ENCODE measurements around the gene CCDC47. TPM values are rescaled to one million over a fixed set of nuclear protein-coding genes. Genes with fewer than 3 reads are reported as not detected.

Gene CCDC47
- total and polyA plus RNA-seq, 2 donors from 2014 or later: 50.9 to 83.1 TPM

DNA sequence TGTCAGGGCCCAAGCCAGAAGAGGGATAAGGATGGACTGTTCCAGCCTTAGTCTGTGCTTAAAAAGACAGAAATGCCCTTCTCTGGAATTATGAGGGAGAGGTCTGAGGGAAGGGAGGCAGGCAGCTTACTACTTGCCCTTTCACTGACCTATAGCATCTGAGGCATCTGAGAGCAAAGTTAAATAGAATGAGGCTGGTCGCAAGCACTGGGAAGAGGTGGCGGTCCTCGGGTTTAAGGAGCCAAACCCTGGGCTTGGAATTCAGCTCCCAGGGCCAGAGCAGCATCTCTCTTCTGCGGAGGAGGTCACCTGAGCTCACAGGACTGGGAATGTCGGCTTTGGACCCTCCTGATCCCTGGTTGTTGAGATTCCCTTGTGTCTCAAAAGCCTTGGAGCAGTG lies 70.4 kb downstream of the CCDC47 start:
- intact Hi-C loops (cut with DNase I): no loop called here
- Histone ChIP-seq H3K27ac (ENCODE audit: low read depth in 2 of 2, low read length in 2 of 2) (no peak overlapping the region), H3K36me3 (ENCODE audit: control insufficient read depth in 2 of 3, insufficient read depth in 3 of 3, low read length in 3 of 3) (peaks cover 0 to 18% (median 10%) of the 10 kb centered on the region in 3 donors), H3K4me3 (ENCODE audit: low read length in 3 of 3) (no peak overlapping the region), H3K9ac (ENCODE audit: low read length in 3 of 3) (no peak overlapping the region), H3K27me3 (ENCODE audit: control insufficient read depth, insufficient read depth, low read length) (no peaks in the 10 kb centered on the region), H3K4me1 (ENCODE audit: control insufficient read depth in 2 of 3, insufficient read depth in 2 of 3, low read depth in 1 of 3, low read length in 3 of 3) (peaks cover 0 to 2% (median 0%) of the 10 kb centered on the region in 3 donors), H3K9me3 (ENCODE audit: control insufficient read depth in 2 of 3, insufficient read depth in 1 of 3, low read length in 3 of 3) (no peaks in the 10 kb centered on the region)
- FAIRE-seq: no peak
- no peak for DNase-seq
- TF ChIP-seq, protein P1, sequence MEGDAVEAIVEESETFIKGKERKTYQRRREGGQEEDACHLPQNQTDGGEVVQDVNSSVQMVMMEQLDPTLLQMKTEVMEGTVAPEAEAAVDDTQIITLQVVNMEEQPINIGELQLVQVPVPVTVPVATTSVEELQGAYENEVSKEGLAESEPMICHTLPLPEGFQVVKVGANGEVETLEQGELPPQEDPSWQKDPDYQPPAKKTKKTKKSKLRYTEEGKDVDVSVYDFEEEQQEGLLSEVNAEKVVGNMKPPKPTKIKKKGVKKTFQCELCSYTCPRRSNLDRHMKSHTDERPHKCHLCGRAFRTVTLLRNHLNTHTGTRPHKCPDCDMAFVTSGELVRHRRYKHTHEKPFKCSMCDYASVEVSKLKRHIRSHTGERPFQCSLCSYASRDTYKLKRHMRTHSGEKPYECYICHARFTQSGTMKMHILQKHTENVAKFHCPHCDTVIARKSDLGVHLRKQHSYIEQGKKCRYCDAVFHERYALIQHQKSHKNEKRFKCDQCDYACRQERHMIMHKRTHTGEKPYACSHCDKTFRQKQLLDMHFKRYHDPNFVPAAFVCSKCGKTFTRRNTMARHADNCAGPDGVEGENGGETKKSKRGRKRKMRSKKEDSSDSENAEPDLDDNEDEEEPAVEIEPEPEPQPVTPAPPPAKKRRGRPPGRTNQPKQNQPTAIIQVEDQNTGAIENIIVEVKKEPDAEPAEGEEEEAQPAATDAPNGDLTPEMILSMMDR (IDR thresholded peaks at IDR 0.05; ENCODE audit: borderline replicate concordance, extremely low read depth, insufficient read depth): no peak

DNA sequence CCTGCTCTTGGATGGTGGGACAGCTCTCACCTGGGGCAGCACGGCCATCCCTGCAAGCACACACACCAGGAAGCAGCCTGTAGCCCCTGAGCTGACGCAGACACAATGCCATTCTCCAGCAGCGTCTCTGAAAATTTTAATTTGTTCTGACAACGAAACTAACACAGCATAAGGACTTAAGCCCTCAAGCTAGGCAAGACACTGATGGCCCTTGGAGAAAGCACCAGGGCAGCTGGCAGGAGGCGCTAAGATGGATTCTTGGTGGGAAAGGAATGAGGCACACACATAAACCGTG lies 70.7 kb downstream of the CCDC47 start:
- intact Hi-C loops (cut with DNase I): no loop called here
- Histone ChIP-seq H3K9me3 (ENCODE audit: control insufficient read depth in 2 of 3, insufficient read depth in 1 of 3, low read length in 3 of 3) (no peaks in the 10 kb centered on the region), H3K9ac (ENCODE audit: low read length in 3 of 3) (no peak overlapping the region), H3K27me3 (ENCODE audit: control insufficient read depth, insufficient read depth, low read length) (no peaks in the 10 kb centered on the region), H3K36me3 (ENCODE audit: control insufficient read depth in 2 of 3, insufficient read depth in 3 of 3, low read length in 3 of 3) (peaks cover 0 to 18% (median 10%) of the 10 kb centered on the region in 3 donors), H3K4me1 (ENCODE audit: control insufficient read depth in 2 of 3, insufficient read depth in 2 of 3, low read depth in 1 of 3, low read length in 3 of 3) (peaks cover 0 to 5% (median 0%) of the 10 kb centered on the region in 3 donors), H3K4me3 (ENCODE audit: low read length in 3 of 3) (no peak overlapping the region), H3K27ac (ENCODE audit: low read depth in 2 of 2, low read length in 2 of 2) (no peak overlapping the region)
- TF ChIP-seq, protein P1 (IDR thresholded peaks at IDR 0.05; ENCODE audit: borderline replicate concordance, extremely low read depth, insufficient read depth): no peak
- no peak for DNase-seq
- no peak for FAIRE-seq

DNA sequence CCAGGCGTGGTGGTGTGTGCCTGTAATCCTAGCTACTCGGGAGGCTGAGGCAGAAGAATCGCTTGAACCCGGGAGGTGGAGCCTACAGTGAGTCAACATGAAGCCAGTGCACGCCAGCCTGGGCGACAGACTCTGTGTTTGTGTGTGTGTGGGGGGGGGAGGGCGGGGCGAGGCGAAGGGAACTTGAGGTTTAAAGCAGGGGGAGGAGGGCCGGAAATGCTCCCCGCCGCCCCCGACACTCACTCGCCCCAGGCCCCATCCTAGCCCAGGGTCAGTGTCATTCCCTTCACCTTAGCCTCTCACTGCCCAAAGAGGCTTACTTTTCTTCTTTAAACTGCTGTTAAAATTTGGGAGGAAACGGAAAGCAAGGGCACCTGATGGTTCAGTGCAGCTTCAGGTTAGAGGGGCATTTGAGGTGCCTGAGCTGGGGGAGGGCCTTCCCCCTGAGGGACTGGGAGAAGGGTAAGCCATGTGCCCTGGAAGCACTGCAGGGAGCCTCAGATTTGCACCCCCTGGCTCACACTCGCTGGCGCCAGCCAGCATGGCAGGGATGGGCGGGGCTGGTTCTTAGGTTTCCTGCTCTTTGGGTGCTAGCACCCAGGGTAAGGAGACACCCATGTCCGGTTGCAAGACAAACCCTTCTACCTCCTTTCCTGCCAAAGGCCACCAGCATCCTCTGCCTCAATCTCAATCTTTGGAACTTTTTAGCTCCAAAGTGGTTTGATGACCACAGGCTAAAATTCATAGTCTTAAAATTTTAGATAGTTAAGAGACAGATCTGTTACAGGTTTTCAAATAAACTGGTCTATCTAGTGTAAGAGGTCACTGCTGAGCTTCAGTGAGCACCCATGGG lies 71.3 kb downstream of the CCDC47 start:
- no peak overlapping the region for H3K4me3 ChIP-seq (ENCODE audit: low read length in 3 of 3)
- no peaks in the 10 kb centered on the region for H3K9me3 ChIP-seq (ENCODE audit: control insufficient read depth in 2 of 3, insufficient read depth in 1 of 3, low read length in 3 of 3)
- FAIRE-seq (no peak), DNase-seq (peak in 1 of 5 donors; percentile 76)
- intact Hi-C loops (cut with DNase I): no loop called here
- no peaks in the 10 kb centered on the region for H3K27me3 ChIP-seq (ENCODE audit: control insufficient read depth, insufficient read depth, low read length)
- TF ChIP-seq, protein P1 (IDR thresholded peaks at IDR 0.05; ENCODE audit: borderline replicate concordance, extremely low read depth, insufficient read depth): no peak
- peaks cover 0 to 9% (median 0%) of the 10 kb centered on the region in 3 donors for H3K4me1 ChIP-seq (ENCODE audit: control insufficient read depth in 2 of 3, insufficient read depth in 2 of 3, low read depth in 1 of 3, low read length in 3 of 3)
- H3K36me3 ChIP-seq (ENCODE audit: control insufficient read depth in 2 of 3, insufficient read depth in 3 of 3, low read length in 3 of 3): peaks cover 0 to 18% (median 10%) of the 10 kb centered on the region in 3 donors
- H3K9ac ChIP-seq (ENCODE audit: low read length in 3 of 3): no peak overlapping the region
- no peak overlapping the region for H3K27ac ChIP-seq (ENCODE audit: low read depth in 2 of 2, low read length in 2 of 2)
